ENCODE measurements around the gene ANAPC4. TPM values are rescaled to one million over a fixed set of nuclear protein-coding genes. Genes with fewer than 3 reads are reported as not detected.
"Not testable (repeated sequence)": the region's sequence is repeated elsewhere in the genome, so short reads cannot be mapped to it uniquely, and the experiment has no call there.

Gene ANAPC4
- total RNA-seq: 11.8 TPM

- peak; percentile 95 for ATAC-seq
- peak; percentile 96 for DNase-seq (ENCODE audit: low spot score)
Measured at GRCh38 chr4:25376754-25377571, at the start of gene ANAPC4. TSS of gene ANAPC4 (plus strand) at chr4:25377263. CDS start at chr4:25377428, 165 bp downstream.

- ATAC-seq; DNase-seq (ENCODE audit: low spot score): not testable (repeated sequence)
Measured at GRCh38 chr4:25328463-25328862, 48.6 kb upstream of the ANAPC4 start.

- ATAC-seq (peak; percentile 61), DNase-seq (ENCODE audit: low spot score) (no peak)
Measured at GRCh38 chr4:25330335-25330734, 46.7 kb upstream of the ANAPC4 start.

- DNase-seq (ENCODE audit: low spot score) (no peak), ATAC-seq (peak; percentile 43)
Measured at GRCh38 chr4:25330905-25331808, 45.9 kb upstream of the ANAPC4 start.

- no peak for ATAC-seq
Measured at GRCh38 chr4:25343671-25344070, 33.4 kb upstream of the ANAPC4 start.

GRCh38 chr4:25345744-25346143, 31.3 kb upstream of the ANAPC4 start:
- ATAC-seq (no peak), DNase-seq (ENCODE audit: low spot score) (no peak)

More at GRCh38 chr4:25343671-25344070, 33.4 kb upstream of the ANAPC4 start:
- DNase-seq (ENCODE audit: low spot score): no peak

- DNase-seq (ENCODE audit: low spot score): no peak
- no peak for ATAC-seq
Measured at GRCh38 chr4:25346913-25347312, 30.1 kb upstream of the ANAPC4 start.

- ATAC-seq (no peak), DNase-seq (ENCODE audit: low spot score) (no peak)
Measured at GRCh38 chr4:25347473-25347872, 29.6 kb upstream of the ANAPC4 start.

- DNase-seq (ENCODE audit: low spot score) (no peak), ATAC-seq (no peak)
Measured at GRCh38 chr4:25347971-25348370, 29.1 kb upstream of the ANAPC4 start.

- ATAC-seq: no peak
Measured at GRCh38 chr4:25350561-25350960, 26.5 kb upstream of the ANAPC4 start.

GRCh38 chr4:25351777-25352416, 25.2 kb upstream of the ANAPC4 start:
- DNase-seq (ENCODE audit: low spot score) (no peak), ATAC-seq (no peak)

More at GRCh38 chr4:25350561-25350960, 26.5 kb upstream of the ANAPC4 start:
- DNase-seq (ENCODE audit: low spot score): no peak

GRCh38 chr4:25356068-25356467, 21.0 kb upstream of the ANAPC4 start:
- DNase-seq (ENCODE audit: low spot score): no peak
- ATAC-seq: no peak

- DNase-seq (ENCODE audit: low spot score) (no peak), ATAC-seq (no peak)
Measured at GRCh38 chr4:25358515-25359275, 18.4 kb upstream of the ANAPC4 start.

- ATAC-seq: no peak
- peak; percentile 37 for DNase-seq (ENCODE audit: low spot score)
Measured at GRCh38 chr4:25361253-25361652, 15.8 kb upstream of the ANAPC4 start.

GRCh38 chr4:25367004-25367621, 9.9 kb upstream of the ANAPC4 start:
- DNase-seq (ENCODE audit: low spot score): no peak
- peak; percentile 61 for ATAC-seq

GRCh38 chr4:25367877-25368276, 9.2 kb upstream of the ANAPC4 start:
- DNase-seq (ENCODE audit: low spot score): no peak
- no peak for ATAC-seq

GRCh38 chr4:25368315-25368714, 8.7 kb upstream of the ANAPC4 start:
- DNase-seq (ENCODE audit: low spot score) (no peak), ATAC-seq (peak; percentile 60)

GRCh38 chr4:25370242-25370641, 6.8 kb upstream of the ANAPC4 start:
- DNase-seq (ENCODE audit: low spot score) (no peak), ATAC-seq (no peak)

GRCh38 chr4:25372549-25372948, 4.5 kb upstream of the ANAPC4 start:
- DNase-seq (ENCODE audit: low spot score): peak; percentile 48
- ATAC-seq: not testable (repeated sequence)
